Endodermal cell (in vitro differentiated cells): ENCODE results near the gene KCNT2. TPM values are rescaled to one million over a fixed set of nuclear protein-coding genes. Genes with fewer than 3 reads are reported as not detected.
"Not testable (repeated sequence)": the region's sequence is repeated elsewhere in the genome, so short reads cannot be mapped to it uniquely, and the experiment has no call there.

Experiments
- DNase-seq: peaks from one replicate; pipeline ENCODE4 v3.0.0-alpha.2; 2017
- H3K27ac ChIP-seq: 2 replicates; pipeline ENCODE4 v1.5.1; 2013; ENCODE audit warnings: mild to moderate bottlenecking, low read depth, low read length, moderate library complexity
- H3K27me3 ChIP-seq: 2 replicates; pipeline ENCODE4 v1.6.1; 2013; ENCODE audit warnings: mild to moderate bottlenecking, low read length, moderate library complexity; ENCODE audit not compliant: insufficient read depth, control insufficient read depth, poor library complexity, severe bottlenecking
- H3K36me3 ChIP-seq: 2 replicates; pipeline ENCODE4 v1.7.0; 2013; ENCODE audit warnings: mild to moderate bottlenecking, low read length, moderate library complexity; ENCODE audit not compliant: control insufficient read depth, insufficient read depth
- H3K4me1 ChIP-seq: one replicate; pipeline ENCODE4 v1.7.0; 2013; ENCODE audit warnings: low read length; ENCODE audit not compliant: control insufficient read depth, insufficient read depth
- H3K4me3 ChIP-seq: 2 replicates; pipeline ENCODE4 v1.5.1; 2013; ENCODE audit warnings: mild to moderate bottlenecking, low read length, moderate library complexity
- H3K9ac ChIP-seq: 2 replicates; pipeline ENCODE4 v1.6.1; 2013; ENCODE audit warnings: mild to moderate bottlenecking, low read length, moderate library complexity; ENCODE audit not compliant: poor library complexity, severe bottlenecking; ENCODE audit errors: extremely low read depth
- H3K9me3 ChIP-seq: 2 replicates; pipeline ENCODE4 v1.6.1; 2013; ENCODE audit warnings: mild to moderate bottlenecking, low read length, moderate library complexity; ENCODE audit not compliant: control insufficient read depth
- H3K27ac Mint-ChIP-seq: 2 replicates; pipeline ENCODE4 v1.8.0; 2020; ENCODE audit warnings: mixed read lengths
- H3K27me3 Mint-ChIP-seq: 2 replicates; pipeline ENCODE4 v1.8.0; 2021; ENCODE audit warnings: mild to moderate bottlenecking, mixed read lengths; ENCODE audit not compliant: insufficient read depth
- H3K36me3 Mint-ChIP-seq: 2 replicates; pipeline ENCODE4 v1.8.0; 2020; ENCODE audit warnings: low read depth, mixed read lengths
- H3K4me1 Mint-ChIP-seq: 2 replicates; pipeline ENCODE4 v1.8.0; 2020; ENCODE audit warnings: mixed read lengths
- H3K4me3 Mint-ChIP-seq: 2 replicates; pipeline ENCODE4 v1.8.0; 2020; ENCODE audit warnings: mild to moderate bottlenecking, moderate library complexity, mixed read lengths
- H3K9me3 Mint-ChIP-seq: 2 replicates; pipeline ENCODE4 v1.8.0; 2020; ENCODE audit warnings: mild to moderate bottlenecking, mixed read lengths
- CTCF ChIP-seq: fragments of 200-600 bp; sonication (generic); conservative IDR thresholded peaks from 2 replicates; pipeline ENCODE4 v1.5.0; 2021; ENCODE audit warnings: antibody characterized with exemption, mild to moderate bottlenecking
- WGBS, 2 experiments: methylation state at CpG; one replicate each; pipeline versions ENCODE4 v1.1.5 to v1.1.7; 2013; ENCODE audit warnings: missing lambda C conversion rate in 2 of 2, mixed read lengths in 1 of 2; ENCODE audit not compliant: insufficient coverage in 1 of 2, insufficient read length in 1 of 2; 5-methylcytosine and 5-hydroxymethylcytosine counted together
- total RNA-seq, 2 donors: library from RNA; stranded (reverse); fragmentation: NEBNext Ultra II Directional in 1 of 2; extraction: Animal tissue kit (Norgen Biotek cat#: 25700) in 1 of 2; gene quantifications; 2 replicates in 1 of 2; 3 replicates in 1 of 2; pipeline ENCODE4 v1.2.1, GENCODE V29; 2021

Gene KCNT2
- total RNA-seq, 2 donors from 2014 or later = 9.1 to 12.1 TPM

GRCh38 chr1:196650403-196650802 is 42.2 kb upstream of the KCNT2 start:
- no peak overlapping the region for H3K27ac ChIP-seq
- no peaks in the 10 kb centered on the region for H3K4me1 Mint-ChIP-seq
- H3K9me3 Mint-ChIP-seq = no peaks in the 10 kb centered on the region
- no peaks in the 10 kb centered on the region for H3K27me3 ChIP-seq
- H3K4me3 Mint-ChIP-seq = peak overlapping the region; percentile 23
- DNase-seq = peak; percentile 41
- no peak overlapping the region for H3K4me3 ChIP-seq
- no peaks in the 10 kb centered on the region for H3K27me3 Mint-ChIP-seq
- no peaks in the 10 kb centered on the region for H3K36me3 Mint-ChIP-seq
- no peaks in the 10 kb centered on the region for H3K36me3 ChIP-seq
- no peak overlapping the region for H3K27ac Mint-ChIP-seq
- no peak overlapping the region for H3K9ac ChIP-seq
- TF ChIP-seq CTCF = no peak
- 93% methylated on average over 4 to 12 of the region's 12 CpGs for WGBS, 2 experiments
- H3K9me3 ChIP-seq = no peaks in the 10 kb centered on the region
- H3K4me1 ChIP-seq = no peaks in the 10 kb centered on the region

- no peaks in the 10 kb centered on the region for H3K4me1 Mint-ChIP-seq
- no peaks in the 10 kb centered on the region for H3K9me3 ChIP-seq
- H3K27ac Mint-ChIP-seq = no peak overlapping the region
- no peak for TF ChIP-seq CTCF
- H3K4me1 ChIP-seq = no peaks in the 10 kb centered on the region
- H3K4me3 Mint-ChIP-seq = peak overlapping the region; percentile 23
- H3K36me3 ChIP-seq = no peaks in the 10 kb centered on the region
- DNase-seq = peak; percentile 48
- no peaks in the 10 kb centered on the region for H3K36me3 Mint-ChIP-seq
- no peaks in the 10 kb centered on the region for H3K9me3 Mint-ChIP-seq
- 91% methylated on average over 12 of the region's 12 CpGs; no CpG with 5 or more reads in 1 of the 2 experiments for WGBS, 2 experiments
- no peak overlapping the region for H3K4me3 ChIP-seq
- no peaks in the 10 kb centered on the region for H3K27me3 Mint-ChIP-seq
- H3K9ac ChIP-seq = no peak overlapping the region
- H3K27ac ChIP-seq = no peak overlapping the region
- H3K27me3 ChIP-seq = no peaks in the 10 kb centered on the region
Measured at GRCh38 chr1:196649990-196650389, 41.8 kb upstream of the KCNT2 start.

GRCh38 chr1:196640976-196641375 is 32.7 kb upstream of the KCNT2 start:
- H3K4me1 ChIP-seq = no peaks in the 10 kb centered on the region
- Mint-ChIP-seq H3K4me3 (no peak overlapping the region), H3K27ac (no peak overlapping the region), H3K36me3 (no peaks in the 10 kb centered on the region), H3K4me1 (no peaks in the 10 kb centered on the region), H3K9me3 (no peaks in the 10 kb centered on the region), H3K27me3 (no peaks in the 10 kb centered on the region)
- WGBS, 2 experiments = 79% methylated on average over 1 of the region's 1 CpG; no CpG with 5 or more reads in 1 of the 2 experiments
- no peak for TF ChIP-seq CTCF
- no peaks in the 10 kb centered on the region for H3K36me3 ChIP-seq
- H3K9ac ChIP-seq = no peak overlapping the region
- DNase-seq = no peak
- no peak overlapping the region for H3K4me3 ChIP-seq
- no peaks in the 10 kb centered on the region for H3K27me3 ChIP-seq
- no peaks in the 10 kb centered on the region for H3K9me3 ChIP-seq
- H3K27ac ChIP-seq = no peak overlapping the region

GRCh38 chr1:196639291-196639690 is 31.1 kb upstream of the KCNT2 start:
- H3K9me3 Mint-ChIP-seq, H3K4me1 ChIP-seq, H3K4me3 ChIP-seq, H3K27me3 ChIP-seq, DNase-seq, H3K4me1 Mint-ChIP-seq, H3K36me3 ChIP-seq, H3K9me3 ChIP-seq, H3K27me3 Mint-ChIP-seq, H3K4me3 Mint-ChIP-seq, H3K36me3 Mint-ChIP-seq, H3K27ac ChIP-seq, H3K9ac ChIP-seq, H3K27ac Mint-ChIP-seq: not testable (repeated sequence)
- 94 to 95% methylated on average over 4 to 5 of the region's 5 CpGs for WGBS, 2 experiments
